Right lobe of liver (tissue), 4 donors: Measurements from ENCODE around the gene HAND1.

Experiments used
- CTCF ChIP-seq, 4 donors: fragments of 200-600 bp in 3 of 4; fragments of 450-650 bp in 1 of 4; IDR thresholded peaks; one replicate each; pipeline versions ENCODE4 v1.5.1 to v1.8.0; 2016 to 2022; ENCODE audit warnings: antibody characterized with exemption in 4 of 4, mild to moderate bottlenecking in 2 of 4
- POLR2A ChIP-seq: fragments of 450-650 bp; IDR thresholded peaks from one replicate; pipeline ENCODE4 v1.6.1; 2017; ENCODE audit warnings: antibody characterized with exemption, mild to moderate bottlenecking
- donor health status: DM: no; HTN: no; CAD: no.
- donor health status: DM: no; HTN: no; CAD: no.
- donor health status: DM: no; HTN: yes; CAD: no.

- no peak for TF ChIP-seq CTCF (IDR thresholded peaks at IDR 0.05)
- no peak for TF ChIP-seq POLR2A
These were observed 31.6 kb downstream of the HAND1 start for GRCh38 chr5:154446195-154447088.
